Measurements from ENCODE around the gene CENPX. TPM values are rescaled to one million over a fixed set of nuclear protein-coding genes. Genes with fewer than 3 reads are reported as not detected.

CENPX gene
- total RNA-seq, 1 donor = 18.6 TPM

DNA sequence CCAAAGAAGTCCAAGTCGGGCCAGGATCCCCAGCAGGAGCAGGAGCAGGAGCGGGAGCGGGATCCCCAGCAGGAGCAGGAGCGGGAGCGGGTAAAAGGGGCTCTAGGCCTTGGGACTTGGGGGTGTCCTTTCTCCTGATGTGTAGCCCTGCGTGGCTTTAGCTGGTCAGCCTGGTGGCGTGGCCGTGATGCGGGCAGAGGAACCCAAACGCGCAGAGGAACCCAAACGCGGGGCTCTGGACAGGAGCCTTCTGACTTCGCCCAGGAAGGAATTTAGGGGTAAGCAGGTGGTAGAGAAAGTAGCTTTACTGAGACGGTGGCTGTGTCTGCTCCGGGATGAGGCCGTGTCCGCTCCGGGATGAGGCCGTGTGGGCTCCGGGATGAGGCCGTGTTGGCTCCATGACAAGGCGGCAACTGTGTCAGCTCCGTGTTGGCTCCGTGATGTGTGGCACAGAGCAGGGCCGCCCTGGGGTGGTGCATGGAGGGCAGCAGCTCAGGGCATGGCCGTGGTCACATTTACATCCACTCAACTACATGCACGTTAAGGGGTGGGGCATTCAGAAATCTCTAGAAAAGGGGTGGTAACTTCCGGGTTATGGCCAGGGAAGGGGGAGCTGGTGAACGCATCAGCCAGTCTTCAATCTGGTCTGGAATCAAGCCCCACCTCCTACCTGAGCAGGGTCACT is 25.8 kb downstream of the CENPX start:
- Histone ChIP-seq H3K9me3 (ENCODE audit: low read depth, low read length) (no peaks in the 10 kb centered on the region), H3K4me1 (ENCODE audit: insufficient read depth, low read length) (no peaks in the 10 kb centered on the region), H3K4me3 (ENCODE audit: low read length) (no peak overlapping the region), H3K27me3 (ENCODE audit: insufficient read depth, low read length) (no peaks in the 10 kb centered on the region)

DNA sequence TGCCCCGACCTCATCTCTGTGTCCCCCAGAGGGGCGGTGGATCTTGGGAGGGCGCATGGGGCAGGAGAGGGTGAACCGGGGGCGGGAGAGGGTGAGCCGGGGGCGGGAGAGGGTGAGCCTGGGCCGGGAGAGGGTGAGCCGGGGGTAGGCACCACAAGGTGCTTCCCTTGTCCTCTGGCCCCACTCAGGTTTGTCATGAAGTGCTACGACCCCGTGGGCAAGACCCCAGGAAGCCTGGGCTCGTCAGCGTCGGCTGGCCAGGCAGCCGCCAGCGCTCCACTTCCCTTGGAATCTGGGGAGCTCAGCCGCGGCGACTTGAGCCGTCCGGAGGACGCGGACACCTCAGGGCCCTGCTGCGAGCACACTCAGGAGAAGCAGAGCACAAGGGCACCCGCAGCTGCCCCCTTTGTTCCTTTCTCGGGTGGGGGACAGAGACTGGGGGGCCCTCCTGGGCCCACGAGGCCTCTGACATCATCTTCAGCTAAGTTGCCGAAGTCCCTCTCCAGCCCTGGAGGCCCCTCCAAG is 26.4 kb downstream of the CENPX start:
- Histone ChIP-seq H3K4me1 (ENCODE audit: insufficient read depth, low read length) (no peaks in the 10 kb centered on the region), H3K27me3 (ENCODE audit: insufficient read depth, low read length) (no peaks in the 10 kb centered on the region), H3K9me3 (ENCODE audit: low read depth, low read length) (no peaks in the 10 kb centered on the region), H3K4me3 (ENCODE audit: low read length) (no peak overlapping the region)

GRCh38 chr17:81995463-81996231 is 27.0 kb downstream of the CENPX start:
- no peaks in the 10 kb centered on the region for H3K27me3 ChIP-seq (ENCODE audit: insufficient read depth, low read length)
- no peaks in the 10 kb centered on the region for H3K4me1 ChIP-seq (ENCODE audit: insufficient read depth, low read length)
- no peak overlapping the region for H3K4me3 ChIP-seq (ENCODE audit: low read length)
- no peaks in the 10 kb centered on the region for H3K9me3 ChIP-seq (ENCODE audit: low read depth, low read length)

DNA sequence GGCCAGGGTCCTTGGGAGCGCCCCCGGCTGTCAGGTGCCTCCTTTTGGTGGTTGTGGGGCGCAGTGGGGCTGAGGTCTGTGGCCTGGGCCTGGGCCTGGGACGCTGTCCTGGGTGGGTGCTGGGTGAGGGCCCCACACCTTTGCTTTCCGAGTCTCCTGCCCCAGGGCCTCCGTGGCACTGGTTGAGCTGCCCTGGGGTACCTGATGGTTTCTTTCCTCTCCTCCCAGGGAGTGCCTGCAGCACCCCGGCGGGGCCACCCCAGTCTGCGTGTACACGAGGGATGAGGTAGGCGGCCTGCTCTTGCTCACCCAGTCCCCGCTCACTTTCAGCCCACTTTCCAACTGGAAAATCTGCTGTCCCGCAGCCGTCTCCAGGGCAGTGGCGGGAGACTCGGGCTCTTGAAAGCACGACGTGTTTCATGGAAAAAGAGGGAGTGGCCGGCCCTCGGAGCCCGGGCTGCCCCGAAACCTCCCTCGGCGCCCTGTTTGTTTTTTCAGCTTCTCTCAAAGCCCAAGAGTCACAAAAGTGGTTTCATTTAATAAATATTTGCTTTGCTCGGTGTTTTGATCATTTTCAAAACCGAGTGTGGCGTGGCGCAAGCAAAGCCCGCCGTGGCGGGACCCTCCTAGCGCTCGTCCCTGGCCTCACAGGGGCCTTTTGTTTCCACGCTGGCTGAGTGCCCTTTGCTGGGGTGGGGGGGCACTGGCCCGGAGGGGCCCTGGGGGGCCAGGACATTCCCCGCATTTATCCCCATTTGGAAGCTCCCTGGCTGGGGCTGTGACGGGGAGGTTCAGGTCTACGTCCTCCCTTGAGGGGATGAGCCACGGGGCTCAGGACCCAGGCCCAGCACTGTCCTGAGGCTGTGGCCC is 27.9 kb downstream of the CENPX start:
- Histone ChIP-seq H3K4me3 (ENCODE audit: low read length) (no peak overlapping the region), H3K27me3 (ENCODE audit: insufficient read depth, low read length) (no peaks in the 10 kb centered on the region), H3K9me3 (ENCODE audit: low read depth, low read length) (no peaks in the 10 kb centered on the region), H3K4me1 (ENCODE audit: insufficient read depth, low read length) (no peaks in the 10 kb centered on the region)

GRCh38 chr17:81993729-81994592 is 28.7 kb downstream of the CENPX start:
- H3K4me1 ChIP-seq (ENCODE audit: insufficient read depth, low read length) = no peaks in the 10 kb centered on the region
- H3K4me3 ChIP-seq (ENCODE audit: low read length) = no peak overlapping the region
- no peaks in the 10 kb centered on the region for H3K27me3 ChIP-seq (ENCODE audit: insufficient read depth, low read length)
- no peaks in the 10 kb centered on the region for H3K9me3 ChIP-seq (ENCODE audit: low read depth, low read length)

DNA sequence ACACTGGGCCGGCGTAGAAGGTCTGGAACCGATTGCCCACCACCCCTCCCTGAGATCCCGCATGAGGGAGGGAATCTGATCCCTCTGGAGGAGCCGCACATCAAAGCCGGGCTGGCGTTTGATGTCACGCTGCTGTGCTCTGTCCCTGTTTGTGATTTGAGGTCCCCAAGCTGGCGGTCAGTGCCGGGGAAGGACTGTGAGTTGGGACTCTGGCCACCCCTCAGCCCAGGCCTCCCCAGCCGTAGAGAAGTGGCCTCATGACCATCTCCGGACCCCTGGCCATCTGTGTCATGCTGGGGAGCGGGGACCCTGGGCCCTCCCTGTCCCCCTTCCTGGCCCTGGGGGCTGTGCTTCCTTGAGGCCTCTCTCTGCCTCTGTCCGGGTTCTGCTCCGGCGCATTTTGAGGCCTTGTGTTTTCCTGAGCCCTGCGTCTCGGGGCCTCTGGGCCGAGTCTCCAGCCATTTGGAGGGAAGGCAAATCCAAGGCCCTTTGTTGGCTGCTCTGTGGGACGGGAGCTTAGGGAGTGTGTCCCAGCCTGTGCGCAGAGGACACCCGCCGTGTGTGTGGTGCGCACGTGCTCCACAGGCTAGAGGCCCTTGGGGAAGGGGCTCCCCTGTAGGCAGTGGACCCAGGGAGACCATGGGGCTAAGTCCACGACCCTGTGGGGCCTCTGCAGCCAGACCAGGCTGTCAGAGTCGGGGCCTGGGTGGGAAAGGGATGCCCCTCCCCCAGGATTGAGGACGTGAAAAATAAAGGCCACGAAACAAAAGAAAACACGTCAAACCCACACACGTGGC is 30.2 kb downstream of the CENPX start:
- Histone ChIP-seq H3K9me3 (ENCODE audit: low read depth, low read length) (no peaks in the 10 kb centered on the region), H3K27me3 (ENCODE audit: insufficient read depth, low read length) (no peaks in the 10 kb centered on the region), H3K4me1 (ENCODE audit: insufficient read depth, low read length) (no peaks in the 10 kb centered on the region), H3K4me3 (ENCODE audit: low read length) (no peak overlapping the region)

DNA sequence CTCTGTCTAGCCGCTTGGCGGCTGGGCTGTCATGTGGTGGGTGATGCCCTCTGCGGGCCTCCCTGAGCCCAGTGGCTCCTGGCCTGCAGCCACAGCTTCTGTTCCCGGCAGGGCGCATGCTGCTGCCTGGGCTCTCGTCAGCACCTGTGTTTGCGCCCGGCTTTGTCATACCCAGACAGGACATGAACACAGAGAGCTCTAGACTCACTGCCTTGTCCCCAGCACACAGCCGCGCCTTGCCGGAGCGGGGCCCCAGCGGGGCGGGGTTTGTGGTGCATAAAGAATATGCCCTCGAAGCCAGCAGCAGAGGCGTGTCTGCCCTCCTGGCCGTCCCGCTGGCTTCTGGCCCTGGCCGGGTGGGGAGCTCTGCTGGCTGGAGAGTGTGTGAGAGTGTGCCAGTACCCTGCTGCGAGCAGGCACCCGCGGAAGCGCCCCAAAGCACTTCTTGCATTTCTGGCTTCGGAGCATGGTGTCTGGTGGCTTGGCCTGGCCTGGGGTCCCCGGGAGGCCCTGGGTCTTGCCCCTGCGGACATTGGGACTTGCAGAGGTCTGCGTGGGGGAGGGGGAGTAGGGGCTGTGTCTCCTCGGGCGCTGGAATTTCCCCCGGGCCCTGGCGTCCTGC is 30.9 kb downstream of the CENPX start:
- H3K27me3 ChIP-seq (ENCODE audit: insufficient read depth, low read length) = no peaks in the 10 kb centered on the region
- no peaks in the 10 kb centered on the region for H3K4me1 ChIP-seq (ENCODE audit: insufficient read depth, low read length)
- H3K9me3 ChIP-seq (ENCODE audit: low read depth, low read length) = no peaks in the 10 kb centered on the region
- no peak overlapping the region for H3K4me3 ChIP-seq (ENCODE audit: low read length)

DNA sequence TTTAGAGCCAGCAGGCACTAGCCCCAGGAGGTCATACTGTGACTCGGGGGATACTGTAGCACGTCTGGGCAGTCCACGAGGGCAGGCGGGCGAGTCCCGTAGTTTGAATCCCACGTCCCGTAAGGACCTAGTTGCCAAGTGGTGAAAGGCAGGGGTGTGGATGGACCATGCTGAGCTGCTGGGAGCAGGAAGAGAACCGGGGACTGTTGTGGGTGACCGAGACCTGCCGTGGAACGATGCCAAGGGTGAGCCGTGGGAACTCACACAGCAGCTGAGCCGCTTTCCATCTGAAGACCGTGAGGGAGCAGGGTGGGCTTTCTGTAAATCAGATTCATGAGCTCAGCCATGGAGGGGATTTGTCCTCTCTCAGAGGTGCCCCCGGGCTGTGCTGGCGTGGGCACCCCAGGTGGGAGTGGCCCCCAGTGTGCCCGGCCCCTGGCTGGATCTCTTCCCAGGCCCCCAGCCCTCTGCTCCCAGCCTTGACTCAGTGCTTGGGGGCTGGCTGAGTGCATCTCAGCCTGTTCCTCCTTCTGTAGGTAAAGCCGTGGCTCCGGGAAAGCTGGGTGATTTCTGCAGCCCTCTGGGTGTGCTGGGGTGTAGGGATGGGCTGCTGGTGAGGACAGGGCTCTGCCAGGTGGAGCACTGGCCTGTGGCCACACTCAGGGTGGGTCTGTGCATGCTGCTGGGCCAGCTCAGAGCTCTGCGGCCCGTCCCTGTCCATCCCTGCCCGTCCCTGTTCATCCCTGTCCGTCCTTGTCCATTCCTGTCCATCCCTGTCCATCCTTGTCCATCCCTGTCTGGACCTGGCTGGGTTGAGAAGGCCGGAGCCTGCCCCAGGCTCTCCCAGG is 31.6 kb downstream of the CENPX start:
- no peaks in the 10 kb centered on the region for H3K27me3 ChIP-seq (ENCODE audit: insufficient read depth, low read length)
- H3K4me1 ChIP-seq (ENCODE audit: insufficient read depth, low read length) = no peaks in the 10 kb centered on the region
- no peak overlapping the region for H3K4me3 ChIP-seq (ENCODE audit: low read length)
- H3K9me3 ChIP-seq (ENCODE audit: low read depth, low read length) = no peaks in the 10 kb centered on the region

DNA sequence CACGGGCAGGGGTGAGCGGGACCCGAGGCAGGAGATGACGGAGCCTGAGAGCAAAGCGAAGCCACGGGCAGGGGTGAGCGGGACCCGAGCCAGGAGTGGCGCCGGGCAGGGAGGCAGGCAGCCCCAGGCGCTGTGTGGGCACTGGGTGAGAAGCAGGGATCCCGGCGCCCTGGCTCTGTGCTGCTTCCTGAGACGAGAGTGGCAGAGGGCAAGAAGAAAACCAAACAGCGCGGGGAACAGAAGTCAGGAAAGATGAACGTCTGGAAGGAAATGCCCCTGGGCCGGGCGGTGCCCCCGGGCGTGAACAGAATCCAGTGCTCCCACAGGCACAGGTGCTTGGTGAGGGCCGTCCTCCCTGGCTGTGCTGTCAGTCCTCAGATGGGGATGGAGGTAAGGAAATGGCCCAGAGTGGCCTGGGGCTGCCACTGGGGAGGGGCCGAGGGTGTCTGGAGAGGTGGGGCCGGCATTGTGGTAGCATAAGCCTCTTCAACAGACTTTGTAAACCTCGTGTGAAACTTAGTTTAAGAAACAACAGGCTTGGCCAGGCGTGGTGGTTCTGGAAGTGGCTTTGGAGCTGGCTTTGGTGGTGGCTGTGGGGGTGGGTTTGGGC is 35.4 kb downstream of the CENPX start:
- no peaks in the 10 kb centered on the region for H3K9me3 ChIP-seq (ENCODE audit: low read depth, low read length)
- peaks cover 6% of the 10 kb centered on the region for H3K4me1 ChIP-seq (ENCODE audit: insufficient read depth, low read length)
- no peaks in the 10 kb centered on the region for H3K27me3 ChIP-seq (ENCODE audit: insufficient read depth, low read length)
- H3K4me3 ChIP-seq (ENCODE audit: low read length) = no peak overlapping the region

DNA sequence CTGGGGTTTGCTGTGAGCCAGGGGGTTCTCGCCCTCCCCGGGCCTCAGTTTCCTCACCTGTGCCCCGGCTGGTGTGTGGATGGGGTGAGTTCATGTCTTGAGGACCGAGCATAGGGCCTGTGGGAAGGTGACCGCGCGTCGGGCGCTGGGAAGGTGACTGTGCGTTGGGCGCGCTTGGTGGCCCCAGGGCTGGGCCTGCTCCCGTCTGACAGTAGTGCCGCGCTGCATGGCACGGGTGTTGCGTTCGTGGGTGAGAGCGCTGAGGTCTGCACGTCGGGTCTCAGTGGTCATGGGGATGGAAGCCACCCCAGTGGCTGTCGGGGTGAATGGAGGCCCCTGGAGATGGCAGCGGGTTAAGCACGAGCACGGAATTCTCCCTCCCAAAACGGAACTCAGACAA is 36.1 kb downstream of the CENPX start:
- Histone ChIP-seq H3K4me3 (ENCODE audit: low read length) (no peak overlapping the region), H3K27me3 (ENCODE audit: insufficient read depth, low read length) (no peaks in the 10 kb centered on the region), H3K4me1 (ENCODE audit: insufficient read depth, low read length) (peaks cover 6% of the 10 kb centered on the region), H3K9me3 (ENCODE audit: low read depth, low read length) (no peaks in the 10 kb centered on the region)

- Histone ChIP-seq H3K27me3 (ENCODE audit: insufficient read depth, low read length) (no peaks in the 10 kb centered on the region), H3K4me1 (ENCODE audit: insufficient read depth, low read length) (peaks cover 21% of the 10 kb centered on the region), H3K4me3 (ENCODE audit: low read length) (no peak overlapping the region), H3K9me3 (ENCODE audit: low read depth, low read length) (no peaks in the 10 kb centered on the region)
Measured at GRCh38 chr17:81984773-81985410, 37.8 kb downstream of the CENPX start.

Measured in mononuclear cell (primary cell).